Thyroid gland (tissue), 4 donors: ENCODE results near the gene SLC8A3.

Experiments used
- CTCF ChIP-seq, 6 experiments: fragments of 200-600 bp in 3 of 6; fragments of 450-650 bp in 3 of 6; sonication (generic) in 3 of 6; IDR thresholded peaks; one replicate each; pipeline ENCODE4 v1.5.1; 2016 to 2019; ENCODE audit warnings: antibody characterized with exemption in 6 of 6, mild to moderate bottlenecking in 2 of 6, inconsistent platforms in 1 of 6, moderate library complexity in 1 of 6
- POLR2A ChIP-seq, 2 donors: fragments of 450-650 bp; IDR thresholded peaks; one replicate each; pipeline ENCODE4 v1.6.1; 2017; ENCODE audit warnings: antibody characterized with exemption in 2 of 2, mild to moderate bottlenecking in 2 of 2, moderate library complexity in 1 of 2

- TF ChIP-seq CTCF (IDR thresholded peaks at IDR 0.05) (no peak), POLR2A (IDR thresholded peaks at IDR 0.05) (no peak)
Measured at GRCh38 chr14:70203686-70204085, 14.9 kb upstream of the SLC8A3 start.
